ENCODE results near the gene CA5B. TPM values are rescaled to one million over a fixed set of nuclear protein-coding genes. Genes with fewer than 3 reads are reported as not detected.

CA5B gene
- total and polyA plus RNA-seq, 7 experiments from 2014 or later: 16.4 to 64.6 (median 50.1) TPM

DNA sequence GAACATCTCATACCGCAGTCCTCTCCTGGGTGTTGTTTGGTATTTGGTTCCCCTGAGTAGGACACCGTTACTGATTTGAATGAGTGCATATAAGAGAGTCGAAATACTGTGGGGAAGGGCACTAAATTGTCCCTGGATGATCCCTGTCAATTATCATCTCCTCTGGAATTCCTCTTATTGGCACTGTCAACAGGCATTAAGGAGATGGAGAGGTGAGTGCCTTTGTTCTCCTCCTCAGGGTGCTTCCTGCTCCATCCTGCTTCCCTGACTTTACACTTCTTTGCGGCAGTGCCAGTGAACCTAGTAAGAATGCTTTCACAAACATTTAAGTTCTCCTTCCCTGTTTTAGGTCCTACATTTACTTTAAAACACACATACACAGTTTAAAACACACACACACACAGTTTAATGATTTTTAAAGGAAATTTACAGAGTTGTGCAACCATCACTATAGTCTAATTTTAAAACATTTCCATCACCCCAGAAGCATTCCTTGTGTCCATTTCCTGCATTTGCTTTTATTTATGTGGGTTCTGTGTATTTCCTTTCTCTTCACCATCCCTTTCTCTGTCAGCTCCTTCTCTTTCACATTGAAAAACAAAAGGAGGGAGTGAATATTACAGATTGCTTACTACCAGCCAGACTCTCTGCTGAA lies 31.4 kb downstream of the CA5B start:
- CTCF ChIA-PET: no interaction called here
- no peak for DNase-seq

GRCh38 chrX:15781961-15782699 lies 44.1 kb downstream of the CA5B start:
- Mint-ChIP-seq H3K4me1 (peaks cover 0 to 6% (median 3%) of the 10 kb centered on the region in 7 donors), H3K27me3 (no peaks in the 10 kb centered on the region), H3K27ac (peak overlapping the region in 8 of 9 donors; percentile 79 to 97 (median 90)), H3K4me3 (peak overlapping the region; percentile 36 to 82 (median 62)), H3K36me3 (peaks cover 7 to 38% (median 23%) of the 10 kb centered on the region in 5 donors), H3K9me3 (no peaks in the 10 kb centered on the region)
- intact Hi-C loops (cut with micrococcal nuclease): no loop called here
- H3K4me1 ChIP-seq (ENCODE audit: control insufficient read depth in 2 of 2, insufficient read depth in 2 of 2, low read length in 2 of 2): peaks cover 0 to 4% of the 10 kb centered on the region in 2 donors
- CTCF ChIA-PET: interaction anchor here (1.3 kb wide), 1 partner anchor 66 kb away, joined by 3 read pairs; no protein-coding TSS in a partner anchor
- H3K27me3 ChIP-seq (ENCODE audit: control insufficient read depth in 2 of 2, insufficient read depth in 2 of 2, low read length in 2 of 2): no peaks in the 10 kb centered on the region
- peaks cover 0 to 41% (median 0%) of the 10 kb centered on the region in 3 experiments for H3K36me3 ChIP-seq (ENCODE audit: control insufficient read depth in 2 of 3, insufficient read depth in 3 of 3, low read length in 3 of 3)
- H3K4me3 ChIP-seq (ENCODE audit: low read length): peak overlapping the region; percentile 51
- ATAC-seq: no peak
- no peak for DNase-seq
- H3K27ac ChIP-seq (ENCODE audit: low read depth, low read length): peak overlapping the region; percentile 58
- no peaks in the 10 kb centered on the region for H3K9me3 ChIP-seq (ENCODE audit: control insufficient read depth in 2 of 3, low read length in 3 of 3)
- POLR2A ChIA-PET: interaction anchor here (0.5 kb wide), 1 partner anchor 40 kb away, joined by 3 read pairs; no protein-coding TSS in a partner anchor

More for the DNA sequence above, 31.4 kb downstream of the CA5B start:
- peaks cover 0 to 29% (median 19%) of the 10 kb centered on the region in 7 donors for H3K4me1 Mint-ChIP-seq
- peaks cover 0 to 10% (median 4%) of the 10 kb centered on the region in 3 experiments for H3K36me3 ChIP-seq (ENCODE audit: control insufficient read depth in 2 of 3, insufficient read depth in 3 of 3, low read length in 3 of 3)
- no peak for ATAC-seq
- no peak overlapping the region for H3K27ac ChIP-seq (ENCODE audit: low read depth, low read length)
- no peak overlapping the region for H3K4me3 Mint-ChIP-seq
- no peaks in the 10 kb centered on the region for H3K27me3 Mint-ChIP-seq
- no peaks in the 10 kb centered on the region for H3K4me1 ChIP-seq (ENCODE audit: control insufficient read depth in 2 of 2, insufficient read depth in 2 of 2, low read length in 2 of 2)
- intact Hi-C loops (cut with micrococcal nuclease): no loop called here
- no peaks in the 10 kb centered on the region for H3K27me3 ChIP-seq (ENCODE audit: control insufficient read depth in 2 of 2, insufficient read depth in 2 of 2, low read length in 2 of 2)
- POLR2A ChIA-PET: no interaction called here
- peak overlapping the region in 2 of 9 donors; percentile 36 to 57 for H3K27ac Mint-ChIP-seq
- H3K9me3 ChIP-seq (ENCODE audit: control insufficient read depth in 2 of 3, low read length in 3 of 3): no peaks in the 10 kb centered on the region
- peaks cover 0 to 45% (median 17%) of the 10 kb centered on the region in 5 donors for H3K36me3 Mint-ChIP-seq
- no peak overlapping the region for H3K4me3 ChIP-seq (ENCODE audit: low read length)
- no peaks in the 10 kb centered on the region for H3K9me3 Mint-ChIP-seq

GRCh38 chrX:15785176-15785750 lies 47.2 kb downstream of the CA5B start:
- peaks cover 0 to 4% of the 10 kb centered on the region in 2 donors for H3K4me1 ChIP-seq (ENCODE audit: control insufficient read depth in 2 of 2, insufficient read depth in 2 of 2, low read length in 2 of 2)
- DNase-seq (no peak), ATAC-seq (no peak)
- CTCF ChIA-PET: no interaction called here
- Mint-ChIP-seq H3K36me3 (peaks cover 7 to 24% (median 13%) of the 10 kb centered on the region in 5 donors), H3K4me3 (no peak overlapping the region), H3K9me3 (no peaks in the 10 kb centered on the region), H3K27ac (no peak overlapping the region), H3K4me1 (peaks cover 0 to 10% (median 3%) of the 10 kb centered on the region in 7 donors), H3K27me3 (no peaks in the 10 kb centered on the region)
- POLR2A ChIA-PET: no interaction called here
- no peak overlapping the region for H3K4me3 ChIP-seq (ENCODE audit: low read length)
- no peaks in the 10 kb centered on the region for H3K9me3 ChIP-seq (ENCODE audit: control insufficient read depth in 2 of 3, low read length in 3 of 3)
- no peak overlapping the region for H3K27ac ChIP-seq (ENCODE audit: low read depth, low read length)
- intact Hi-C loops (cut with micrococcal nuclease): no loop called here
- peaks cover 0 to 33% (median 0%) of the 10 kb centered on the region in 3 experiments for H3K36me3 ChIP-seq (ENCODE audit: control insufficient read depth in 2 of 3, insufficient read depth in 3 of 3, low read length in 3 of 3)
- H3K27me3 ChIP-seq (ENCODE audit: control insufficient read depth in 2 of 2, insufficient read depth in 2 of 2, low read length in 2 of 2): no peaks in the 10 kb centered on the region

- Mint-ChIP-seq H3K27ac (peak overlapping the region in 2 of 9 donors; percentile 23 to 71), H3K4me1 (peaks cover 0 to 10% (median 3%) of the 10 kb centered on the region in 7 donors), H3K27me3 (no peaks in the 10 kb centered on the region), H3K9me3 (no peaks in the 10 kb centered on the region), H3K36me3 (peaks cover 7 to 20% (median 13%) of the 10 kb centered on the region in 5 donors), H3K4me3 (no peak overlapping the region)
- POLR2A ChIA-PET: no interaction called here
- intact Hi-C loops (cut with micrococcal nuclease): no loop called here
- Histone ChIP-seq H3K9me3 (ENCODE audit: control insufficient read depth in 2 of 3, low read length in 3 of 3) (no peaks in the 10 kb centered on the region), H3K36me3 (ENCODE audit: control insufficient read depth in 2 of 3, insufficient read depth in 3 of 3, low read length in 3 of 3) (peaks cover 0 to 21% (median 0%) of the 10 kb centered on the region in 3 experiments), H3K4me1 (ENCODE audit: control insufficient read depth in 2 of 2, insufficient read depth in 2 of 2, low read length in 2 of 2) (peaks cover 3 to 6% of the 10 kb centered on the region in 2 donors), H3K27ac (ENCODE audit: low read depth, low read length) (no peak overlapping the region), H3K27me3 (ENCODE audit: control insufficient read depth in 2 of 2, insufficient read depth in 2 of 2, low read length in 2 of 2) (no peaks in the 10 kb centered on the region), H3K4me3 (ENCODE audit: low read length) (no peak overlapping the region)
- DNase-seq: no peak
- ATAC-seq: no peak
- CTCF ChIA-PET: no interaction called here
Observed at GRCh38 chrX:15786915-15787314, 48.8 kb downstream of the CA5B start.

GRCh38 chrX:15789979-15790768 lies 52.1 kb downstream of the CA5B start, which contains the start of gene ZRSR2:
Gene ZRSR2 (plus strand): TSS chrX:15790484. CDS start chrX:15790496, 12 bp downstream.
- CTCF ChIA-PET: no interaction called here
- H3K27ac ChIP-seq (ENCODE audit: low read depth, low read length): peak within 1 kb of the TSS; percentile 93
- no peaks in the 10 kb centered on the region for H3K27me3 Mint-ChIP-seq
- peak within 1 kb of the TSS in 1 of 10 donors; percentile 48 for H3K4me3 Mint-ChIP-seq
- H3K27ac Mint-ChIP-seq: no peak within 1 kb of the TSS
- peaks cover 0 to 25% (median 8%) of the 10 kb centered on the region in 5 donors for H3K36me3 Mint-ChIP-seq
- ATAC-seq: peak; percentile 95
- no peaks in the 10 kb centered on the region for H3K9me3 ChIP-seq (ENCODE audit: control insufficient read depth in 2 of 3, low read length in 3 of 3)
- peak within 1 kb of the TSS; percentile 92 for H3K4me3 ChIP-seq (ENCODE audit: low read length)
- H3K9me3 Mint-ChIP-seq: peaks cover 0 to 2% (median 0%) of the 10 kb centered on the region in 11 donors
- intact Hi-C loops (cut with micrococcal nuclease): loop anchor here (1.0 to 10.0 kb wide), 16 partner anchors 26 to 996 kb away; partner anchors contain the start of genes AP1S2 (in 2 of the 2), CA5B (in 2 of the 2), PIGA (in 2 of the 2) and SYAP1 (in 2 of the 2)
- H3K4me1 Mint-ChIP-seq: peaks cover 0 to 36% (median 24%) of the 10 kb centered on the region in 7 donors
- peaks cover 9 to 10% of the 10 kb centered on the region in 2 donors for H3K4me1 ChIP-seq (ENCODE audit: control insufficient read depth in 2 of 2, insufficient read depth in 2 of 2, low read length in 2 of 2)
- peak; percentile 68 to 95 (median 91) for DNase-seq
- no peaks in the 10 kb centered on the region for H3K27me3 ChIP-seq (ENCODE audit: control insufficient read depth in 2 of 2, insufficient read depth in 2 of 2, low read length in 2 of 2)
- POLR2A ChIA-PET: interaction anchor here (0.9 to 3.6 kb wide), 10 partner anchors 10 to 459 kb away, joined by 3 to 30 read pairs (median 5); partner anchors contain the start of genes AP1S2 and CA5B
- peaks cover 0 to 12% (median 0%) of the 10 kb centered on the region in 3 experiments for H3K36me3 ChIP-seq (ENCODE audit: control insufficient read depth in 2 of 3, insufficient read depth in 3 of 3, low read length in 3 of 3)
